B cell (primary cell): ENCODE data around the gene JAG2.

Experiments used
- CTCF ChIP-seq: fragments of 200-600 bp; IDR thresholded peaks from one replicate; pipeline ENCODE4 v1.8.0; 2022; ENCODE audit warnings: antibody characterized with exemption, mild to moderate bottlenecking
- EZH2 ChIP-seq: IDR thresholded peaks from 2 replicates; pipeline ENCODE4 v1.6.1; 2012; ENCODE audit warnings: borderline replicate concordance, low read depth, mild to moderate bottlenecking, moderate library complexity, low read length; ENCODE audit not compliant: insufficient read depth, poor library complexity, severe bottlenecking

- TF ChIP-seq CTCF (no peak), EZH2 (no peak)
Observed at GRCh38 chr14:105128059-105128458, 40.5 kb downstream of the JAG2 start.
